ENCODE measurements around the gene SEZ6L2.
A peak's percentile ranks its signal among the peaks of the same experiment; 100 is the strongest.

The SEZ6L2 gene

DNA sequence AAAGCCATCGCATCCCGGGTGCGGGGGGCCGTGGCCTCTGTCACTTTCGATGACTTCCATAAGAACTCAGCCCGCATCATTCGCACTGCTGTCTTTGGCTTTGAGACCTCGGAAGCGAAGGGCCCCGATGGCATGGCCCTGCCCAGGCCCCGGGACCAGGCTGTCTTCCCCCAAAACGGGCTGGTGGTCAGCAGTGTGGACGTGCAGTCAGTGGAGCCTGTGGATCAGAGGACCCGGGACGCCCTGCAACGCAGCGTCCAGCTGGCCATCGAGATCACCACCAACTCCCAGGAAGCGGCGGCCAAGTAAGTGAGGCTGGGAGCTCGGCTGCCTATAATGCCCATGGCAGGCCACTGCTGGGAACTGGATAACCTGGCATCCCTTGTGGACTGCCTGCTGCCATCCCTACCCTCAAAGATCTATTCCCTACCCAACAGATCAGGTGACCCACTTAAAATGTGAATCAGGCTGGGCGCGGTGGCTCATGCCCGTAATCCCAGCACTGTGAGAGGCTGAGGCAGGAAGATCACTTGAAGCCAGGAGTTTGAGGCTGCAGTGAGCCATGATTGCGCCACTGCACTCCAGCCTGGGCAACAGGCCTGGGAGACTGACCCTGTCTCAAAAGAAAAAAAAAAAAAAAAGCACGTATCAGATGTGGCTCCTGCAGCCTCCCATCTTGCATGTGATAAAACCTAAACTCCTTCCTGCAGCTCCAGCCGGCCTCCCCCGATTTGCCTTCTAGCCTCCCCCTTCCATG, 54.6 kb downstream of the SEZ6L2 start:
- Histone ChIP-seq H3K9me3 (ENCODE audit: control insufficient read depth, insufficient read depth, low read depth, low read length) (no peaks in the 10 kb centered on the region), H3K36me3 (ENCODE audit: control insufficient read depth in 2 of 2, insufficient read depth in 1 of 2, low read length in 2 of 2) (peaks cover 0 to 9% of the 10 kb centered on the region in 2 experiments; a peak in 1 of 3 replicates), H3K27ac (ENCODE audit: extremely low read depth, low read depth, low read length) (no peak overlapping the region), H3K4me3 (ENCODE audit: low read depth, low read length) (no peak overlapping the region), H3K4me1 (ENCODE audit: control insufficient read depth, insufficient read depth, low read length) (no peaks in the 10 kb centered on the region)
- POLR2A ChIA-PET = interaction anchor here (0.6 to 1.4 kb wide), 3 partner anchors 10 to 40 kb away, joined by 3 read pairs; partner anchors contain the start of gene PAGR1
- CTCF ChIA-PET = interaction anchor here (0.9 to 1.4 kb wide), 4 partner anchors 10 to 29 kb away, joined by 3 to 6 read pairs (median 4); partner anchors contain the start of gene MVP
- TF ChIP-seq ZNF747 (tag by site-specific recombination; IDR thresholded peaks at IDR 0.05) (no peak), HOXA7 (CRISPR knock-in tag; IDR thresholded peaks at IDR 0.05; ENCODE audit: borderline replicate concordance) (no peak), ZNF600 (tag by site-specific recombination; IDR thresholded peaks at IDR 0.05) (0 out of 2 replicates have a peak, but pooled peaks have one; percentile 17), ZNF670 (tag by site-specific recombination; IDR thresholded peaks at IDR 0.05; ENCODE audit: low read depth) (no peak), HOXD13 (CRISPR knock-in tag; IDR thresholded peaks at IDR 0.05; ENCODE audit: borderline replicate concordance) (no peak), ZNF623 (tag by site-specific recombination; IDR thresholded peaks at IDR 0.05) (no peak)
- TF ChIP-seq, protein P1, sequence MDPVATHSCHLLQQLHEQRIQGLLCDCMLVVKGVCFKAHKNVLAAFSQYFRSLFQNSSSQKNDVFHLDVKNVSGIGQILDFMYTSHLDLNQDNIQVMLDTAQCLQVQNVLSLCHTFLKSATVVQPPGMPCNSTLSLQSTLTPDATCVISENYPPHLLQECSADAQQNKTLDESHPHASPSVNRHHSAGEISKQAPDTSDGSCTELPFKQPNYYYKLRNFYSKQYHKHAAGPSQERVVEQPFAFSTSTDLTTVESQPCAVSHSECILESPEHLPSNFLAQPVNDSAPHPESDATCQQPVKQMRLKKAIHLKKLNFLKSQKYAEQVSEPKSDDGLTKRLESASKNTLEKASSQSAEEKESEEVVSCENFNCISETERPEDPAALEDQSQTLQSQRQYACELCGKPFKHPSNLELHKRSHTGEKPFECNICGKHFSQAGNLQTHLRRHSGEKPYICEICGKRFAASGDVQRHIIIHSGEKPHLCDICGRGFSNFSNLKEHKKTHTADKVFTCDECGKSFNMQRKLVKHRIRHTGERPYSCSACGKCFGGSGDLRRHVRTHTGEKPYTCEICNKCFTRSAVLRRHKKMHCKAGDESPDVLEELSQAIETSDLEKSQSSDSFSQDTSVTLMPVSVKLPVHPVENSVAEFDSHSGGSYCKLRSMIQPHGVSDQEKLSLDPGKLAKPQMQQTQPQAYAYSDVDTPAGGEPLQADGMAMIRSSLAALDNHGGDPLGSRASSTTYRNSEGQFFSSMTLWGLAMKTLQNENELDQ (tag by site-specific recombination; IDR thresholded peaks at IDR 0.05; ENCODE audit: low read depth) = no peak
- TF ChIP-seq, protein P2, sequence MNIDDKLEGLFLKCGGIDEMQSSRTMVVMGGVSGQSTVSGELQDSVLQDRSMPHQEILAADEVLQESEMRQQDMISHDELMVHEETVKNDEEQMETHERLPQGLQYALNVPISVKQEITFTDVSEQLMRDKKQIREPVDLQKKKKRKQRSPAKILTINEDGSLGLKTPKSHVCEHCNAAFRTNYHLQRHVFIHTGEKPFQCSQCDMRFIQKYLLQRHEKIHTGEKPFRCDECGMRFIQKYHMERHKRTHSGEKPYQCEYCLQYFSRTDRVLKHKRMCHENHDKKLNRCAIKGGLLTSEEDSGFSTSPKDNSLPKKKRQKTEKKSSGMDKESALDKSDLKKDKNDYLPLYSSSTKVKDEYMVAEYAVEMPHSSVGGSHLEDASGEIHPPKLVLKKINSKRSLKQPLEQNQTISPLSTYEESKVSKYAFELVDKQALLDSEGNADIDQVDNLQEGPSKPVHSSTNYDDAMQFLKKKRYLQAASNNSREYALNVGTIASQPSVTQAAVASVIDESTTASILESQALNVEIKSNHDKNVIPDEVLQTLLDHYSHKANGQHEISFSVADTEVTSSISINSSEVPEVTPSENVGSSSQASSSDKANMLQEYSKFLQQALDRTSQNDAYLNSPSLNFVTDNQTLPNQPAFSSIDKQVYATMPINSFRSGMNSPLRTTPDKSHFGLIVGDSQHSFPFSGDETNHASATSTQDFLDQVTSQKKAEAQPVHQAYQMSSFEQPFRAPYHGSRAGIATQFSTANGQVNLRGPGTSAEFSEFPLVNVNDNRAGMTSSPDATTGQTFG (tag by site-specific recombination; IDR thresholded peaks at IDR 0.05; ENCODE audit: borderline replicate concordance) = no peak

GRCh38 chr16:29843931-29844330, 55.4 kb downstream of the SEZ6L2 start:
- Histone ChIP-seq H3K4me3 (ENCODE audit: low read depth, low read length) (no peak overlapping the region), H3K27ac (ENCODE audit: extremely low read depth, low read depth, low read length) (no peak overlapping the region), H3K36me3 (ENCODE audit: control insufficient read depth in 2 of 2, insufficient read depth in 1 of 2, low read length in 2 of 2) (peaks cover 0 to 9% of the 10 kb centered on the region in 2 experiments; a peak in 1 of 3 replicates), H3K4me1 (ENCODE audit: control insufficient read depth, insufficient read depth, low read length) (no peaks in the 10 kb centered on the region), H3K9me3 (ENCODE audit: control insufficient read depth, insufficient read depth, low read depth, low read length) (no peaks in the 10 kb centered on the region)
- no peak for TF ChIP-seq CTCF (tag by site-specific recombination; IDR thresholded peaks at IDR 0.05)
- TF ChIP-seq ZNF544 (tag by site-specific recombination; IDR thresholded peaks at IDR 0.05) = no peak
- no peak for TF ChIP-seq KLF1 (tag by site-specific recombination; IDR thresholded peaks at IDR 0.05)
- no peak for TF ChIP-seq ZNF658 (tag by site-specific recombination; IDR thresholded peaks at IDR 0.05)
- TF ChIP-seq ZNF776 (tag by site-specific recombination; IDR thresholded peaks at IDR 0.05; ENCODE audit: borderline replicate concordance) = no peak
- no peak for TF ChIP-seq ZFP41 (tag by site-specific recombination; IDR thresholded peaks at IDR 0.05; ENCODE audit: borderline replicate concordance)
- TF ChIP-seq, protein P3, sequence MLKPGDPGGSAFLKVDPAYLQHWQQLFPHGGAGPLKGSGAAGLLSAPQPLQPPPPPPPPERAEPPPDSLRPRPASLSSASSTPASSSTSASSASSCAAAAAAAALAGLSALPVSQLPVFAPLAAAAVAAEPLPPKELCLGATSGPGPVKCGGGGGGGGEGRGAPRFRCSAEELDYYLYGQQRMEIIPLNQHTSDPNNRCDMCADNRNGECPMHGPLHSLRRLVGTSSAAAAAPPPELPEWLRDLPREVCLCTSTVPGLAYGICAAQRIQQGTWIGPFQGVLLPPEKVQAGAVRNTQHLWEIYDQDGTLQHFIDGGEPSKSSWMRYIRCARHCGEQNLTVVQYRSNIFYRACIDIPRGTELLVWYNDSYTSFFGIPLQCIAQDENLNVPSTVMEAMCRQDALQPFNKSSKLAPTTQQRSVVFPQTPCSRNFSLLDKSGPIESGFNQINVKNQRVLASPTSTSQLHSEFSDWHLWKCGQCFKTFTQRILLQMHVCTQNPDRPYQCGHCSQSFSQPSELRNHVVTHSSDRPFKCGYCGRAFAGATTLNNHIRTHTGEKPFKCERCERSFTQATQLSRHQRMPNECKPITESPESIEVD (tag by site-specific recombination; IDR thresholded peaks at IDR 0.05) = no peak
- TF ChIP-seq, protein P4, sequence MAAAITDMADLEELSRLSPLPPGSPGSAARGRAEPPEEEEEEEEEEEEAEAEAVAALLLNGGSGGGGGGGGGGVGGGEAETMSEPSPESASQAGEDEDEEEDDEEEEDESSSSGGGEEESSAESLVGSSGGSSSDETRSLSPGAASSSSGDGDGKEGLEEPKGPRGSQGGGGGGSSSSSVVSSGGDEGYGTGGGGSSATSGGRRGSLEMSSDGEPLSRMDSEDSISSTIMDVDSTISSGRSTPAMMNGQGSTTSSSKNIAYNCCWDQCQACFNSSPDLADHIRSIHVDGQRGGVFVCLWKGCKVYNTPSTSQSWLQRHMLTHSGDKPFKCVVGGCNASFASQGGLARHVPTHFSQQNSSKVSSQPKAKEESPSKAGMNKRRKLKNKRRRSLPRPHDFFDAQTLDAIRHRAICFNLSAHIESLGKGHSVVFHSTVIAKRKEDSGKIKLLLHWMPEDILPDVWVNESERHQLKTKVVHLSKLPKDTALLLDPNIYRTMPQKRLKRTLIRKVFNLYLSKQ (tag by site-specific recombination; IDR thresholded peaks at IDR 0.05; ENCODE audit: borderline replicate concordance) = no peak
- no peak for TF ChIP-seq ZNF169 (tag by site-specific recombination; IDR thresholded peaks at IDR 0.05)
- TF ChIP-seq REPIN1 (tag by site-specific recombination; IDR thresholded peaks at IDR 0.05; ENCODE audit: low read depth) = no peak
- TF ChIP-seq SCRT2 (tag by site-specific recombination; IDR thresholded peaks at IDR 0.05) = no peak
- POLR2A ChIA-PET = interaction anchor here (1.4 kb wide), 1 partner anchor 9 kb away, joined by 3 read pairs; no protein-coding TSS in a partner anchor
- CTCF ChIA-PET = interaction anchor here (1.1 kb wide), 1 partner anchor 25 kb away, joined by 6 read pairs; the partner anchor contains the start of gene MVP
